ENCODE measurements around the gene JUN.

Gene JUN

DNA sequence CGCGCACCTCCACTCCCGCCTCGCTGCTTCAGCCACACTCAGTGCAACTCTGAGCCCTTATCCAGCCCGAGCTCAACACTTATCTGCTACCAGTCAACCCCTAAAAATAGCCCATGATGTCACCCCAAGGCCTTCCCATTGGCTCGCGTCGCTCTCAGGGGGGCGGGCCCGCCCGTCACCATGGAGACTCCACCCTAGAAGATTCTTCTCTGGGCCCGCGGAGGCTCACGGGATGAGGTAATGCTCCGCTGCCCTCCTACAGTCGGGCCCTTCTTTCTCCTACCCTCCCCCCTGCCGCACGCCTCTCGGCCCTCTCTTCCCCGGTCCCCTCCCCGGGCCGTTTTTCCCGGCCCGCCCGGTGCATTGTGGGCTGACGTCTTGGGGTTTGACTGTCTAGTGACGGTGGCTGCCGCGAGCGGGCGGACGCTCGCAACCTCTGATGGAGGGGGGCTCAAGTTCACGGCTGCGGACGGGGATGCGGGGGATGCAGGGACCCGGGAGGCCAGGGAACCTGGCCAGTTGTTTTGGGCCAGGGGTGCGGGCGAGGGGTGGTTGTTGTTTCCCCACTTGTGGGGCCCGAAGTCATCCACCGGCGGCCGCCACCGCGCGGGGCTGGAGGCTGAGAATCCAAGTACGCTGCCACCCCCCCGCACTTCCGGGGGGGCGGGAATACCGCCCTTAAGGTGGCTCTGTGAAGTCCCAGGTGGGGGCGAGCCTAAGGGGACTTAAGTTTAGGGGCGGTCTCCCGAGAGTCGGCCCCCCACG, at the start of gene JUN:
JUN (minus strand) TSS at position 55 of the 765 bp plus-strand sequence. CDS start 977 bp downstream, outside the sequence.
- peak; percentile 97 for DNase-seq

DNA sequence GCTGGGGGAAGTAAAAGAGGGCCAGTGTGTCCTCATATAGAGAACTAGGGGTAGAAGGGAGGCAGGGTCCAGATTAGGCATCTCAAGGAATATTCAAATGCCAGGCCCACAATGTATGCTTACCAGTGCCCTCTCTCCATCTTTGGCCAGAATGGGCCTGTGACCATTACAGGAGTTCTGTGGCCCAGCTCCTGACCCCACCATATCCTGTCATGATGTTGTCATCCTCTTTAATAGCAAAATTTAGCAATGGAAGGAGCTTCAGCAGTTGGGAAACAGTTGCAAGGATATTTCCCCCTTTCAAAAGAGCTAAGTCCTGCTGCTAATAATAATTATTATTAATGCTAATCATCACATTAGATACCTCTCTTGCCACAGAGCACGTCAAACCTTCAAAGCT, 49.3 kb upstream of the JUN start:
- no peak for DNase-seq

DNA sequence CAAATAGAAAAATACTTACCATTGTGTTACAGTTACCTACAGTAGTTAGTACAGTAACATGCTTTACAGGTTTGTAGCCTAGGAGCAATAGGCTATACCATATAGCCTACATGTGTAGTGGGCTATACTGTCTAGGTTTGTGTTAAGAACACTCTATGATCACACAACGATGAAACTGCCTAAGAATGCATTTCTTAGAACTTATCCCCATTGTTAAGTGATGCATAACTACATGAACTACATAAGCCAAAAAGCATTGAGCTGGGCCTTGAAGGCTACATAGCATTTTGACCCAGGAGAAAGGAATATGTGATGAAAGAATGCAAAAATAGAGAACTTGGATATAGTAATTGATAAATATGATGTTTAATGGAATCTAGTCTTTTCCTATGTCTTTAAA, 46.4 kb upstream of the JUN start:
- DNase-seq: no peak

- DNase-seq: no peak
These were observed 46.0 kb upstream of the JUN start for GRCh38 chr1:58829866-58830265.

- no peak for DNase-seq
These were observed 43.5 kb upstream of the JUN start for GRCh38 chr1:58827298-58827697.

- no peak for DNase-seq
These were observed 41.0 kb upstream of the JUN start for GRCh38 chr1:58824753-58825389.

DNA sequence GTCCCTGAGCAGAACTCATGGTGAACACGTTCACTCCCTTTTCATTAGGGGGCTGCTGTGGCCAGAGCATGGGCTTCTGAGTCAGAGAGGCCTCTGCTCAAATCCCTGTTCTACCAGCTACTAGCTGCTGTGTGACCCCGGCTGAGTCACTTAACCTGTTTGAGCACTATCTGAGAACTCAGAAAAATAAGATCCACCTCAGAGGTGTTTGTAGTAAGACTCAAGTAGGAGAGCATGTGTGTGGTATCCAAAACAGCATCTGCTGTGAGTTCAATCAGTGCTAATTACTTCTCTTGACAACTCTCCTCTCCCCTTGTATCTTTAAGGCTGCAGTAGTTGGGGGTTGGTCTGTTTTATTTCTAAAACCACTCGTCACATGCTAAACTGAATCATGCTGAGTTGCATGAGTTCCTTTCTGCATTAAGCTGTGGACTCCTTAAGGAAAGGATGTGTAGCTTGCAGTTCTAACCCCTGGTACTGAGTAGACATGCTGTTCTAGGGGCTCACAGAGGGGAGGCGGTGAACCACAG, 39.7 kb upstream of the JUN start:
- no peak for DNase-seq

DNA sequence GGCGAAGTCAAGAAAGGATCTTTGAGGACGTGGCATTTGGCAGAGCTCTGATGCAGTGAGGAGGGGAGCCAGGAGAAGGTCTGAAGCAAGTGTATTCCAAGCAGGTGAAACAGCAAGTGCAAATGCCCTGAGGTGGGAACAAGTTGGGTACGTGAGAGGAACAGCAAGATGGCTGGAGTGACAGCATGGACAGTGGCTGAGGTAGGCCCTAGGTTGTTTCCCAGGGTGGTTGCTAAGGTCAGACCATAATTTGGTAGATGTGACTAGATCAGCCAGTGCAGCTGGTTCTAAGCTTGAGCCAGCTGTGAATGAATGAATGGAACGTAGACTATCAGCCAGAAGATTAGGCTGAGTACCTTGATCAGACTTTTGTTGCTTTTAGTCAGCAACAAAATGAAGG, 37.5 kb upstream of the JUN start:
- DNase-seq: no peak

DNA sequence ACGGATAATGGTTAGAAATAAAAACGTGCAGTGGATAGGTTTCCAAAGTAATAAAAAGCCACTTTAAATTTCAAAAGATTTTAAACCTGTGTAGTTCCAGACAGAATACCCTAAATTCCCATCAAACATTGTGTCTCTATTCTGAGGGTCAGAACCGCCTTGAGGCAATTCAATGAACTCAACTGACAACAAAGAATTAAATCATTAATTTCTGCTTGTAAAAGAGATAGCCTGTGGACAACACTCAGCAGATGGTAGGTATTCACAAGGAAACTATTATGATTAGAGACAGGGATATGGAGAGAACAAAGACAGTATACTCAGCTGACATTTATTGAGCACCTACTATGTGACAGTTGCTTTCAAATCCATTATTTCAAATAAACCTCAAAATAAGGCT, 35.1 kb upstream of the JUN start:
- DNase-seq: no peak

- no peak for DNase-seq
These were observed 34.2 kb upstream of the JUN start for GRCh38 chr1:58818075-58818474.

DNA sequence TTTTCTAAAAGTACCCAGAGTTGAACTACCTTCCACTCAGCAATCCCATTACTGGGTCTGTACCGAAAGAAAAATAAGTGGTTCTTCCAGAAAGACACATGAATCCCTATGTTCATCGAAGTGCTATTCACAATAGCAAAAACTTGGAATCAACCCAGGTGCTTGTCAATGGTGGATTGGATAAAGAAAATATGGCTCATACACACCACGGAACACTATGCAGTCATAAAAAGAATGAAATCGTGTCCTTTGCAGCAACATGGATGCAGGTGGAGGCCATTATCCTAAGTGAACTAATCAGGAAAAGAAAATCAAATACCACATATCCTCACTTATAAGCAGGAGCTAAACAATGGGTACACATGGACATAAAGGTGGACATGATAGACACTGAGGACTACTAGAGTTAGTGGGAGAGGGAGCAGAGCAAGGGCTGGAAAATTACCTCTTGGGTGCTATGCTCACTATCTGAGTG, 32.9 kb upstream of the JUN start:
- peak; percentile 26 for DNase-seq

GRCh38 chr1:58816072-58816746, 32.4 kb upstream of the JUN start:
- peak; percentile 78 for DNase-seq

DNA sequence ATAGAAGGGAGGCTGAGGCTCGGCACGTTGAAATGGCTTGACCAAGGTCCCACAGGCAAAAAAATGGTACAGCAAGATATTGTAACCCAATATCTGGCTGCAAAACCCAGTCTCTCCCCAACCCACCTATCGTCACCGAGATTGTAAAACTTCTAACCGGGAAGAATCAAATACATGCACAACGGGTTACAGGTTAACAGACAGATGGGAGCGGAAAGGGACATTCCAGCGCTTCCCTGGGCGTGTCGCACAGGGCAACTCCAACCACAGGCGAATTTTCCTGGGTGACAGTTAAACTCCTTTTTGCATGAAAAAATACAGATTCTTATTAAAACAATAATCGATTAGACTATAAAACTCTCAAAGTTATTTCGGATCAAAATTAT, 31.8 kb upstream of the JUN start:
- no peak for DNase-seq

GRCh38 chr1:58815069-58815685, 31.3 kb upstream of the JUN start:
- no peak for DNase-seq

- no peak for DNase-seq
These were observed 30.6 kb upstream of the JUN start for GRCh38 chr1:58814251-58815068.

- DNase-seq: no peak
These were observed 30.0 kb upstream of the JUN start for GRCh38 chr1:58813801-58814200.

GRCh38 chr1:58813361-58813760, 29.5 kb upstream of the JUN start:
- no peak for DNase-seq

DNA sequence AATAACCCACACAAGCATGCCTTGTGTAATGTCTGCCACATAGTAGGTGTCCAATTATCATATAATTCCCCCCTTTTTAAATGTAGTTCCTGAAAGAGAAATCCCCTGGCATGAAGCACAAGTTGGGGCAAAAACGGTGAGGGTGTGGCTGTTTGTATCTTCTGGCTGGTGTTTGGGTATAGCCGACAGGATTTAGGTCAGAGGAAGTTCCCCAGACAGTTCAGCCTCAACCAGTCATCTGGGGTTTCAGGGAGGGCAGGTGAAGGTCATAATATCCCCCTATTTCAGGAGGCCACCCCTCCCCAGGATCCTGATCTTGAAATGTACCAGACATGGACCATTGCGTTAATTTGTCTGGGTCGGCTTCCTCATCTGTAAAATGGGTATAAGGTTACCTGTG, 29.1 kb upstream of the JUN start:
- DNase-seq: no peak

DNA sequence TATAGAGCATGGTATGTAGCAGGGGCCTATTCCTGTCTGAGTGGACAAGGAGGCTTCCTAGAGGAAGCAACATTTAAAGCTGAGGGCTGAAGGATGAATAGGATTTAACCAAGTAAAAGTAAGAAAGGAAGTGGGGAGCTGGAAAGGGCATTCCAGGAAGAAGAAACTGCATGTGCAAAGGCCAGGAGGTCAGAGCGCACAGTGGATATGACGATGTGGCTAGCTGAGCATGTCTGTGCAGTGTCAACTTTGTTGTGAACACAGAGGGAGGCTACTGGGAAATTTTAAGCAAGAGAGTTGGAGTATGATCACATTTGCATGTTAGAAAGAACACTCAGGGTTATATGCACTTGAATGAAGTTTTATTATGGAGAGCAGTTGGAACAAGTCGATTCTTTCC, 28.6 kb upstream of the JUN start:
- no peak for DNase-seq

DNA sequence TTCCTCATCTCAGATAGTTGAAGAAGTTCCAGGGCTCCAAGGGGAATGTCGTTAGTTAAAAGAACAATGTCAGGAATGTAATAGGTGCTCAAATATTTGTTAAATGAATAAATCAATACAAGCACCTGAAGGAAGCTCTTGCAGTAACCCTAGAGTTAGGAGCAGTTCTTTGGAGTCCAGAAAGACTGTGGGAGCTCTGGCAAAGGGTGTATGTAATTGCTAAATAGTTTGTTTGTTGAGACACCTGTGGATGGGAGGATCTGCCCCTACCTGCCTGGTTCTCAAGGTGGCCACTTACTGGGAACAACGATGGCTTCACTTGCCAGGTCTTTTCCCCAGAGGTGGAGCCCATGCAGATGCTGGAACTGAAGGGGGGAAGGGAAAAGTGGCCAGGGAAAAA, 27.5 kb upstream of the JUN start:
- no peak for DNase-seq

GRCh38 chr1:58809325-58810010, 25.6 kb upstream of the JUN start:
- DNase-seq: no peak

- no peak for DNase-seq
These were observed 24.2 kb upstream of the JUN start for GRCh38 chr1:58808077-58808476.

Data from NCI-H1092 treated with DMSO at 0.1 percent for 48 hours (cell line).